Measurements from ENCODE around the gene BMP7. TPM values are rescaled to one million over a fixed set of nuclear protein-coding genes. Genes with fewer than 3 reads are reported as not detected.
A peak's percentile ranks its signal among the peaks of the same experiment; 100 is the strongest.

Gene BMP7
- total and polyA plus RNA-seq, 12 donors = 0.72 to 19.2 (median 4.1) TPM

GRCh38 chr20:57247292-57247965 is 19.0 kb downstream of the BMP7 start:
- intact Hi-C loops (cut with DNase I) = no loop called here
- Histone ChIP-seq H3K4me3 (no peak overlapping the region), H3K4me1 (peaks cover 0 to 5% (median 0%) of the 10 kb centered on the region in 9 donors), H3K27ac (no peak overlapping the region), H3K9me3 (peaks cover 0 to 6% (median 0%) of the 10 kb centered on the region in 11 donors), H3K27me3 (peaks cover 0 to 41% (median 4%) of the 10 kb centered on the region in 7 donors), H3K36me3 (no peaks in the 10 kb centered on the region)
- DNase-seq = no peak
- 49 to 51% methylated on average over 8 of the region's 8 CpGs for WGBS, 2 donors
- no peak for TF ChIP-seq CTCF (IDR thresholded peaks at IDR 0.05)
- ATAC-seq = peak in 1 of 8 donors; percentile 25

GRCh38 chr20:57245997-57246396 is 20.4 kb downstream of the BMP7 start:
- H3K9me3 ChIP-seq = peaks cover 0 to 6% (median 0%) of the 10 kb centered on the region in 11 donors
- intact Hi-C loops (cut with DNase I) = no loop called here
- 92 to 95% methylated on average over 5 of the region's 5 CpGs for whole genome bisulfite sequencing, 2 donors
- no peaks in the 10 kb centered on the region for H3K36me3 ChIP-seq
- ATAC-seq (no peak), DNase-seq (no peak)
- TF ChIP-seq CTCF (IDR thresholded peaks at IDR 0.05) = no peak
- H3K27me3 ChIP-seq = peaks cover 0 to 42% (median 4%) of the 10 kb centered on the region in 7 donors
- H3K27ac ChIP-seq = no peak overlapping the region
- no peak overlapping the region for H3K4me3 ChIP-seq
- H3K4me1 ChIP-seq = peaks cover 0 to 3% (median 0%) of the 10 kb centered on the region in 9 donors

- TF ChIP-seq CTCF (IDR thresholded peaks at IDR 0.05) = no peak
These were observed 21.7 kb downstream of the BMP7 start for GRCh38 chr20:57244627-57245214.

GRCh38 chr20:57244221-57244585 is 22.2 kb downstream of the BMP7 start:
- 72 to 73% methylated on average over 7 of the region's 7 CpGs for WGBS, 2 donors
- H3K27ac ChIP-seq = no peak overlapping the region
- intact Hi-C loops (cut with DNase I) = no loop called here

More at GRCh38 chr20:57244627-57245214, 21.7 kb downstream of the BMP7 start:
- no peak overlapping the region for H3K27ac ChIP-seq
- H3K4me3 ChIP-seq = no peak overlapping the region
- ATAC-seq = peak in 3 of 8 donors; percentile 37 to 41 (median 38)
- no peaks in the 10 kb centered on the region for H3K36me3 ChIP-seq
- intact Hi-C loops (cut with DNase I) = no loop called here
- no peaks in the 10 kb centered on the region for H3K4me1 ChIP-seq
- H3K9me3 ChIP-seq = peaks cover 0 to 6% (median 0%) of the 10 kb centered on the region in 11 donors
- peaks cover 0 to 36% (median 2%) of the 10 kb centered on the region in 7 donors for H3K27me3 ChIP-seq
- WGBS, 2 donors = 56 to 59% methylated on average over 3 of the region's 3 CpGs
- DNase-seq = no peak

More at GRCh38 chr20:57244221-57244585, 22.2 kb downstream of the BMP7 start:
- H3K36me3 ChIP-seq = no peaks in the 10 kb centered on the region
- peaks cover 0 to 33% (median 0%) of the 10 kb centered on the region in 7 donors for H3K27me3 ChIP-seq
- no peak for TF ChIP-seq CTCF (IDR thresholded peaks at IDR 0.05)
- H3K4me3 ChIP-seq = no peak overlapping the region
- ATAC-seq = peak in 2 of 8 donors; percentile 12 to 32
- peaks cover 0 to 6% (median 0%) of the 10 kb centered on the region in 11 donors for H3K9me3 ChIP-seq
- no peak for DNase-seq
- H3K4me1 ChIP-seq = no peaks in the 10 kb centered on the region
